Osteoblast (primary cell): ENCODE measurements around the gene SGPL1. TPM values are rescaled to one million over a fixed set of nuclear protein-coding genes. Genes with fewer than 3 reads are reported as not detected.

Experiments
- DNase-seq: peaks from one replicate; pipeline ENCODE4 v3.0.0; 2011; ENCODE audit warnings: low spot score, mixed read lengths; ENCODE audit not compliant: insufficient read length; ENCODE audit errors: missing footprints
- H2AFZ ChIP-seq: 2 replicates; pipeline ENCODE4 v1.6.0; 2011; ENCODE audit warnings: mild to moderate bottlenecking, low read length
- H3K27ac ChIP-seq: 2 replicates; pipeline ENCODE4 v1.5.1; 2011; ENCODE audit warnings: mild to moderate bottlenecking, low read depth, low read length, moderate library complexity
- H3K27me3 ChIP-seq: 2 replicates; pipeline ENCODE4 v1.6.0; 2012; ENCODE audit warnings: mild to moderate bottlenecking, control low read depth, inconsistent platforms, low read length, moderate library complexity; ENCODE audit not compliant: insufficient read depth
- H3K36me3 ChIP-seq: 2 replicates; pipeline ENCODE4 v1.5.1; 2011; ENCODE audit warnings: mild to moderate bottlenecking, low read length, control low read depth, moderate library complexity; ENCODE audit not compliant: insufficient read depth
- H3K4me1 ChIP-seq: 2 replicates; pipeline ENCODE4 v1.5.1; 2011; ENCODE audit warnings: mild to moderate bottlenecking, low read length, control low read depth, moderate library complexity; ENCODE audit not compliant: insufficient read depth
- H3K4me2 ChIP-seq: 2 replicates; pipeline ENCODE4 v1.6.0; 2011; ENCODE audit warnings: mild to moderate bottlenecking, low read length; ENCODE audit not compliant: insufficient read depth
- H3K4me3 ChIP-seq: fragments of 200-600 bp; sonication (generic); 3 replicates; pipeline ENCODE4 v1.5.1; 2012; ENCODE audit warnings: mild to moderate bottlenecking, low read length, inconsistent platforms; ENCODE audit not compliant: insufficient read depth
- H3K79me2 ChIP-seq: 2 replicates; pipeline ENCODE4 v1.6.0; 2012; ENCODE audit warnings: mild to moderate bottlenecking, low read length, control low read depth, inconsistent platforms; ENCODE audit not compliant: insufficient read depth
- H3K9me3 ChIP-seq: 2 replicates; pipeline ENCODE4 v1.5.1; 2011; ENCODE audit warnings: low read depth, low read length, control low read depth
- H4K20me1 ChIP-seq: 2 replicates; pipeline ENCODE4 v1.6.0; 2012; ENCODE audit warnings: mild to moderate bottlenecking, low read length, control low read depth; ENCODE audit not compliant: insufficient read depth
- total RNA-seq: library from RNA; depleted of rRNA; stranded (reverse); fragments of >200 nt; gene quantifications from 2 replicates; pipeline ENCODE4 v1.2.3, GENCODE V29; 2012
- TF ChIP-seq, protein P1 (sequence below): IDR thresholded peaks from 2 replicates; pipeline ENCODE4 v1.5.1; 2011; ENCODE audit warnings: mild to moderate bottlenecking, low read depth, low read length, moderate library complexity; ENCODE audit errors: extremely low read depth

The SGPL1 gene
- total RNA-seq, 1 donor = 47.4 TPM

DNA sequence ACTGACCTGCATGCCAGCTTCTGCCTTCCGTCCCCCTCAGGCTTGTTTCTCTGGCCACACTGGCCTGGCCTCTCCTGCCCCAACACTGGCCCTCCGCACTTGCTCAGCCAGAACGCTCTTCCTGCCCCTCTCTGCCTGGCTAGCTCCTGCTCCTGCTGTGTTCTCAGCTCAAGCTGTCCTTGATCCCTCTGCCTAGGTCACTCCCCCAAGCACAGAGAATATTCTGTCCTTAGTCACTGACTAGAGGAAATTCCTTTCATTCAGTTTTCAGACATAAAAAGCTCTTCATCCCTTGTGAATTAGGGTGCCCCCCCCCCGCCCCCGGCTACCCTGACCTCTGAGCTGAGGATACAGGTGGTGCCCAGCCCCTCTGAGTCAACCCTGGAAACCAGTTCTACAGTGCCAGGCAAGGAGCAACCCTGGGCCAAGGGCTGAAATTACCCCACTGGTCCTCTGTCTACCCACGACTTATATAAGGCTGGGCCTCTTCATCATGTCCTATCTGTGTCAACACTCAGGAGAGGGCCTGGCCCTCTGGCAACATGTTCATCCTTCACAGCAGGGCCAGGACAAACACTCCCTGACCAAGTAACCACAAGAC lies 6.6 kb upstream of the SGPL1 start:
- TF ChIP-seq, protein P1, sequence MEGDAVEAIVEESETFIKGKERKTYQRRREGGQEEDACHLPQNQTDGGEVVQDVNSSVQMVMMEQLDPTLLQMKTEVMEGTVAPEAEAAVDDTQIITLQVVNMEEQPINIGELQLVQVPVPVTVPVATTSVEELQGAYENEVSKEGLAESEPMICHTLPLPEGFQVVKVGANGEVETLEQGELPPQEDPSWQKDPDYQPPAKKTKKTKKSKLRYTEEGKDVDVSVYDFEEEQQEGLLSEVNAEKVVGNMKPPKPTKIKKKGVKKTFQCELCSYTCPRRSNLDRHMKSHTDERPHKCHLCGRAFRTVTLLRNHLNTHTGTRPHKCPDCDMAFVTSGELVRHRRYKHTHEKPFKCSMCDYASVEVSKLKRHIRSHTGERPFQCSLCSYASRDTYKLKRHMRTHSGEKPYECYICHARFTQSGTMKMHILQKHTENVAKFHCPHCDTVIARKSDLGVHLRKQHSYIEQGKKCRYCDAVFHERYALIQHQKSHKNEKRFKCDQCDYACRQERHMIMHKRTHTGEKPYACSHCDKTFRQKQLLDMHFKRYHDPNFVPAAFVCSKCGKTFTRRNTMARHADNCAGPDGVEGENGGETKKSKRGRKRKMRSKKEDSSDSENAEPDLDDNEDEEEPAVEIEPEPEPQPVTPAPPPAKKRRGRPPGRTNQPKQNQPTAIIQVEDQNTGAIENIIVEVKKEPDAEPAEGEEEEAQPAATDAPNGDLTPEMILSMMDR = no peak
- Histone ChIP-seq H3K79me2 (no peaks in the 10 kb centered on the region), H4K20me1 (no peaks in the 10 kb centered on the region), H3K4me3 (no peak overlapping the region), H3K27ac (no peak overlapping the region), H2AFZ (no peak overlapping the region), H3K4me1 (peaks cover 5% of the 10 kb centered on the region), H3K9me3 (no peaks in the 10 kb centered on the region), H3K27me3 (peaks cover 12% of the 10 kb centered on the region), H3K36me3 (no peaks in the 10 kb centered on the region), H3K4me2 (no peak overlapping the region)
- DNase-seq = peak; percentile 76

DNA sequence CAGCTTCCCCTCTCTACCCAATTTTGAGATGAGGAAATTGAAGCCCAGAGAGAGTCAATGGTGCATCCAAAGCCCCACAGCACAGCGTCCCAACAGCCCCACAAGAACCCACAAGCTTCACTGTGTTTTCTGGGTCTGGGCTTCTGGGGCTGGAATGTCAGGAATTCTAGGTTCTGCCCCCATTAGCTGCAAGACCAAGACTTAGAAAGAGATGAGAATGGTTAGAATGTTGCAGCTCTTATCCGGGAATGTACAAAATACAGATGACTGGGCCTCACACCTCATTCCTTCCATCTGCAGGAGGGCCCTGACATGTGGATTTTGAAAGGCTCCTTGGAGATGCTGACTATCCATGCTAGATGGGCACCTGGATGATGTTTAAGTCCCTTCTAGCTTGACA lies 6.0 kb upstream of the SGPL1 start:
- peaks cover 12% of the 10 kb centered on the region for H3K27me3 ChIP-seq
- TF ChIP-seq, protein P1 = no peak
- H3K79me2 ChIP-seq = no peaks in the 10 kb centered on the region
- no peak for DNase-seq
- no peaks in the 10 kb centered on the region for H4K20me1 ChIP-seq
- no peaks in the 10 kb centered on the region for H3K9me3 ChIP-seq
- no peak overlapping the region for H3K27ac ChIP-seq
- H2AFZ ChIP-seq = no peak overlapping the region
- H3K4me3 ChIP-seq = no peak overlapping the region
- peaks cover 5% of the 10 kb centered on the region for H3K4me1 ChIP-seq
- H3K4me2 ChIP-seq = no peak overlapping the region
- no peaks in the 10 kb centered on the region for H3K36me3 ChIP-seq

DNA sequence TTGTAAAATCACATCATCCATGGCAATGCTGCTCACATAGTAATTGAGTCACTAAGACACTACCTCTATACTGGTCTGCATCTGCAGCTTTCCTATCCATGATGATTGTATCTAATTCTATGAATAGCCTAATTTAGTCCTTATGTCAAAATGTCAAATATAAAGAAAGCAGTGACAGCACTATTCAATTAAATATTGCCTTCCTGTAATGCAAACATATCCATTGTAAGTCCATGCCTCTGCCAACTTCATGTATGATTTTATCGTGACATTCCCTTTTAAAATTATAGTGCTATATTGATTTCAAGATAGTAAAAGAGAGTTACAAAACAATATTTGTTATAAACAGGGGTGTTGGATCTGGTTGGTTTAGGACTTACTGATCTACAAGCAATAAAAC lies 4.8 kb upstream of the SGPL1 start:
- no peak overlapping the region for H3K4me2 ChIP-seq
- TF ChIP-seq, protein P1 = no peak

DNA sequence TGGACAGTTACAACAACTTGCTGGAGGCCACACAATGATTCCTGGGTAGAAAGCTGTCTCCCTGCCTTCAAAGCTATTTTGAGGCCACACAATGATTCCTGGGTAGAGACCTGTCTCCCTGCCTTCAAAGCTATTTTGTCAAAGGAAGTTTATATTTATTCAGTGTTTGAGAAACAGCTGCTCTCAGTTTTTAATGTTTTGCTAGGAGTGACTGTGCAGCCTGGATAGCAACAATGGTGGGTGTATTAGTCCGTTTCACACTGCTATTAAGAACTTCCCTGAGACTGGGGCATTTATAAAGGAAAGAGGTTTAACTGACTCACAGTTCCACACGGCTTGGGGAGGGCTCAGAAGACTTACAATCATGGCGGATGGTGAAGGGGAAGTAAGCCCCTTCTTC lies 3.9 kb upstream of the SGPL1 start:
- Histone ChIP-seq H3K4me1 (peaks cover 9% of the 10 kb centered on the region), H2AFZ (no peak overlapping the region), H3K27me3 (peaks cover 5% of the 10 kb centered on the region), H3K79me2 (peaks cover 3% of the 10 kb centered on the region), H3K9me3 (no peaks in the 10 kb centered on the region), H3K27ac (no peak overlapping the region), H3K4me2 (no peak overlapping the region), H4K20me1 (no peaks in the 10 kb centered on the region), H3K36me3 (no peaks in the 10 kb centered on the region), H3K4me3 (no peak overlapping the region)
- TF ChIP-seq, protein P1 = no peak
- no peak for DNase-seq

More for the DNA sequence above, 4.8 kb upstream of the SGPL1 start:
- no peaks in the 10 kb centered on the region for H3K36me3 ChIP-seq
- H3K4me1 ChIP-seq = peaks cover 5% of the 10 kb centered on the region
- H4K20me1 ChIP-seq = no peaks in the 10 kb centered on the region
- DNase-seq = no peak
- H3K79me2 ChIP-seq = no peaks in the 10 kb centered on the region
- no peak overlapping the region for H3K27ac ChIP-seq
- H3K27me3 ChIP-seq = peaks cover 12% of the 10 kb centered on the region
- H2AFZ ChIP-seq = no peak overlapping the region
- no peak overlapping the region for H3K4me3 ChIP-seq
- no peaks in the 10 kb centered on the region for H3K9me3 ChIP-seq
